ENCODE measurements around the gene GPR146. TPM values are rescaled to one million over a fixed set of nuclear protein-coding genes. Genes with fewer than 3 reads are reported as not detected.

Gene GPR146
- total and polyA plus RNA-seq, 2 of the 8 experiments (the other 6 are each of a cell fraction or from before 2014, with no cell fraction given), result 1.8 to 2.7 TPM

DNA sequence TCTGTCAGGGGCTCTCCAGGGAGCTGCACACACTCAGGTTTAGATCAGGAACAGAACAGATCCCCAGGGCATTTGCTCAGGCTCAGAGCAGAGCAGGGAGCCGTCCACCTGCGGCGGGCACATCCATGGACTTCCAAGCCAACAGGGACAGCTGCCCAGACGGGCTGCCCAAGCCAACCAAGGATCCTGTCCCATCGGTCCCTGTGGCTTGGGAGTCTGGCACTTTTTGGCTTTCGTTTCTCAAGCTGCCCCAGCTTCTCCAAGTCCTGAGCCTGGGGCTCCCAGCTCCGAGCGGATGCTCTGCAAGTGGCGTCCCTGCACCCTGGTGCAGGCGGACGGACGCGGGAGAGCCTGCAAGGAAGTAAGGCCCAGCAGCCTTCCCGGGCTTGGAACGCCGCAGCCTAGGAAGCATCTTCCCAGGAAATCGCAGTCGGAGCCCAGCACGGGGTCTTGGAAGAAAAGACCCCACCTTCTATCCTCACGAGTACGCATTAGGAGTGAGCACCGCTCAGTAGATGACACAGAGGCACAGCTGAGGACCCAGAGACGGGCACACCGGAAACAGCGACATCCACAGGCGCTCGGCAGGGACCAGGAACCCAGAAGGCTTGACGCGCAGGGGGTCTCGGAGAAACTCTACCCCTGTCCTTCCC, 6.0 kb downstream of the GPR146 start (continued):
- TF ChIP-seq, protein P1, sequence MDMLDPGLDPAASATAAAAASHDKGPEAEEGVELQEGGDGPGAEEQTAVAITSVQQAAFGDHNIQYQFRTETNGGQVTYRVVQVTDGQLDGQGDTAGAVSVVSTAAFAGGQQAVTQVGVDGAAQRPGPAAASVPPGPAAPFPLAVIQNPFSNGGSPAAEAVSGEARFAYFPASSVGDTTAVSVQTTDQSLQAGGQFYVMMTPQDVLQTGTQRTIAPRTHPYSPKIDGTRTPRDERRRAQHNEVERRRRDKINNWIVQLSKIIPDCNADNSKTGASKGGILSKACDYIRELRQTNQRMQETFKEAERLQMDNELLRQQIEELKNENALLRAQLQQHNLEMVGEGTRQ (IDR thresholded peaks at IDR 0.05; ENCODE audit: low read length), result no peak
- TF ChIP-seq POLR2A (IDR thresholded peaks at IDR 0.05; ENCODE audit: control extremely low read depth in 1 of 2, low read depth in 2 of 2, low read length in 2 of 2), result no peak
- no peak for TF ChIP-seq TCF12 (IDR thresholded peaks at IDR 0.05; ENCODE audit: low read depth, low read length)
- no peak for TF ChIP-seq BRCA1 (IDR thresholded peaks at IDR 0.05; ENCODE audit: low read depth, low read length)
- no peak for TF ChIP-seq BACH1 (IDR thresholded peaks at IDR 0.05; ENCODE audit: low read length)
- no peak for TF ChIP-seq FOSL1 (IDR thresholded peaks at IDR 0.05; ENCODE audit: insufficient read depth, low read depth, low read length)

All from H1 (cell line).